Activated CD4-positive, alpha-beta memory T cell treated with anti-CD3 and anti-CD28 coated beads, Interleukin-2, amount 10 ng/mL, durations not matched to agents 7 days and 5 days (primary cell): ENCODE results near the gene IRAK4. TPM values are rescaled to one million over a fixed set of nuclear protein-coding genes. Genes with fewer than 3 reads are reported as not detected.

ENCODE experiments used
- CTCF ChIA-PET: fragments of 350-600 bp; sonication (Branson Sonifier 250); formaldehyde crosslinking; loops from one replicate; lab custom pipeline; 2021; ENCODE audit warnings: antibody characterized with exemption, inconsistent platforms; lab: Charles Lee
- POLR2A ChIA-PET: fragments of 350-600 bp; sonication (Branson Sonifier 250); formaldehyde crosslinking; loops from one replicate; lab custom pipeline; 2021; ENCODE audit warnings: antibody characterized with exemption; lab: Charles Lee
- DNase-seq: peaks from one replicate; pipeline ENCODE4 v3.0.0-alpha.2; 2020
- H3K27ac Mint-ChIP-seq: one replicate; pipeline ENCODE4 v1.8.0; 2021; ENCODE audit warnings: mild to moderate bottlenecking, mixed read lengths
- H3K27me3 Mint-ChIP-seq: one replicate; pipeline ENCODE4 v1.8.0; 2021; ENCODE audit warnings: mixed read lengths
- H3K36me3 Mint-ChIP-seq: one replicate; pipeline ENCODE4 v1.8.0; 2021; ENCODE audit warnings: low read depth, mixed read lengths
- H3K4me1 Mint-ChIP-seq: one replicate; pipeline ENCODE4 v1.8.0; 2021; ENCODE audit warnings: mixed read lengths
- H3K4me3 Mint-ChIP-seq: one replicate; pipeline ENCODE4 v1.8.0; 2021; ENCODE audit warnings: mild to moderate bottlenecking, mixed read lengths
- H3K9me3 Mint-ChIP-seq: one replicate; pipeline ENCODE4 v1.8.0; 2021; ENCODE audit warnings: mixed read lengths
- total RNA-seq, 2 experiments: library from RNA; stranded (reverse); gene quantifications; one replicate each; pipeline ENCODE4 v1.2.3, GENCODE V29; 2021

The IRAK4 gene
- total RNA-seq, 2 experiments from 2014 or later: 44.3 to 46.0 TPM

DNA sequence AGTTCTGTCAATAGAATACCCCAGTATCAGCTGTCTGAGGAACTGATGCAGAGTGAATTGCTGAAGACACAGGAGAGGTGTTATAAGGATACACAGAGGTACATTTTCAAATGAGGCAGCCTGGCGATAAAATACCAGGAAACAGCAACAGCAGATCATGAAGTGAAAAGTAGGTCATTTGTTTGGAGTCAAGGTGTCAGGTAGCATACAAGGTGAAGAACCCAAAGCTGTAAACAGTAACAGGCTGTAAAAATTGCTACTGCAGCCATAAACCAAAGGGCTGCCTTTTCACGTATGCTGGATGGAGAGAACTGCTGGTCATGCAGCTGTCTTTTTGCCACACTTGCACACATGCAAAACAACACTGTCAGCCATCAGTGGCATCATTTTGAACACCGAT is 56.7 kb downstream of the IRAK4 start:
- POLR2A ChIA-PET: interaction anchor here (5.0 kb wide), 1 partner anchor 9 kb away, joined by 41 read pairs; the partner anchor contains the start of gene TWF1

DNA sequence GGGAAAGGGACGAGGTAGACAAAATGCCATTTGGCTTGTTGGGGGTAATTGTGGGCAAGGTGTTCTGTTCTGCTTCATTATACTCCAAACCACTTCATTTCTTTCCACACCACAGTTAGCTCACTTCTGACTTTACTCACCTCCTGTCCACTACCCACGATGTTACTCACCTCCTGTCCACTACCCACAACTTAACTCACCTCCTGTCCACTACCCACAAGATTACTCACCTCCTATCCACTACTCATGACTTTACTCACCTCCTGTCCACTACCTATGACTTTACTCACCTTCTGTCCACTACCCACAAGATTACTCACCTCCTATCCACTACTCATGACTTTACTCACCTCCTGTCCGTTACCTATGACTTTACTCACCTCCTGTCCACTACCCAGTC is 57.4 kb downstream of the IRAK4 start:
- H3K36me3 Mint-ChIP-seq: no peaks in the 10 kb centered on the region
- peaks cover 6% of the 10 kb centered on the region for H3K4me1 Mint-ChIP-seq
- H3K9me3 Mint-ChIP-seq: no peaks in the 10 kb centered on the region
- DNase-seq: no peak
- H3K27me3 Mint-ChIP-seq: peaks cover 4% of the 10 kb centered on the region
- POLR2A ChIA-PET: interaction anchor here (5.0 kb wide), 1 partner anchor 10 kb away, joined by 41 read pairs; the partner anchor contains the start of gene TWF1
- CTCF ChIA-PET: no interaction called here
- no peak overlapping the region for H3K4me3 Mint-ChIP-seq
- H3K27ac Mint-ChIP-seq: no peak overlapping the region

More for the DNA sequence above, 56.7 kb downstream of the IRAK4 start:
- CTCF ChIA-PET: no interaction called here
- peaks cover 4% of the 10 kb centered on the region for H3K27me3 Mint-ChIP-seq
- peaks cover 6% of the 10 kb centered on the region for H3K4me1 Mint-ChIP-seq
- no peak for DNase-seq
- no peaks in the 10 kb centered on the region for H3K36me3 Mint-ChIP-seq
- no peaks in the 10 kb centered on the region for H3K9me3 Mint-ChIP-seq
- no peak overlapping the region for H3K4me3 Mint-ChIP-seq
- no peak overlapping the region for H3K27ac Mint-ChIP-seq

DNA sequence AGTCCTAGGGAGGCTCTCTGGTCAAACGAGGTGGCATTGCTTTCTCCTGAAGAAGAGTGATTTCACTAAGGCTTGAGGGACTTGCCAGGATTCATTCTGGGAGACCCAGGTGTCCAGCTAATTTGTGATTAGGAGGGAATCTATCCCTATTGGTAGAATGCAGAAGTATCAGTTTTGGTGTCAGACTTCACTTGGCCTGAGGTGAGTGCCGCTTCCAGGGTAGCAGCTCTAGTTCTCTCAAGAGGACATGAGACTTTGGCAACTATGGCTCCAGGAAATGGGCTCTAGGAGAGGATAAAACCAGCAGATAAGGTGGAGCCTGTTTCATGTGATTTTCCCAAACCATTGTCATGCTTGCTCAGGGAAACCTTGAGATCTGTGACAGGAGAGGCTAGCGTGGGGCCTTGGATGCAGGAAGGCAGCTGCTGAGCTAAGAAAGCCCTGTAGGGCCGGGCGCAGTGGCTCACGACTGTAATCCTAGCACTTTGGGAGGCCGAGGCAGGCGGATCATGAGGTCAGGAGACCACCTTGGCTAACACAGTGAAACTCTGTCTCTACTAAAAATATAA is 65.5 kb downstream of the IRAK4 start:
- H3K36me3 Mint-ChIP-seq: no peaks in the 10 kb centered on the region
- peaks cover 2% of the 10 kb centered on the region for H3K27me3 Mint-ChIP-seq
- ChIA-PET POLR2A (interaction anchor here (1.8 to 2.2 kb wide), 2 partner anchors 12 to 18 kb away, joined by 7 read pairs; partner anchors contain the start of genes TMEM117 and TWF1), CTCF (no interaction called here)
- no peak overlapping the region for H3K27ac Mint-ChIP-seq
- DNase-seq: no peak
- peaks cover 3% of the 10 kb centered on the region for H3K4me1 Mint-ChIP-seq
- H3K9me3 Mint-ChIP-seq: no peaks in the 10 kb centered on the region
- H3K4me3 Mint-ChIP-seq: no peak overlapping the region

DNA sequence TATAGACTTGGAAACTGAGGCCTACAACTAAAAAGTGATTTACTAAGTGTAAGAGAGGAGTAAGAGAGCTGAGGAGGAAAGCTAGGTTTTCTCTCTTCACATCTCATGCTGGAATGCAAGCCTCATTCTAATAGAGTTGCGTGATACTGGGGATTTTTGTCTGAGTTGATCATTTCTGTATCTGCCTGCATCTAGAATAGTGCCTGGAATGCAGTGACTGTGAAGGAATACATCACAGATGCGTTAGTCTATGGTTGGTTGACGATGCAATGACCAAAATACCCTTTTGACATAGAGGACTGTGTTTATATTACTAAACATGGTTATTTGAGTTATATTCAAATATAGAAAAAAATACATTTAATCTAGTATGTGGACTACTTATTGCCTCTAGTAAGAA is 67.9 kb downstream of the IRAK4 start:
- no peak overlapping the region for H3K4me3 Mint-ChIP-seq
- no peaks in the 10 kb centered on the region for H3K9me3 Mint-ChIP-seq
- no peak overlapping the region for H3K27ac Mint-ChIP-seq
- DNase-seq: no peak
- H3K4me1 Mint-ChIP-seq: peaks cover 3% of the 10 kb centered on the region
- ChIA-PET CTCF (interaction anchor here (0.5 kb wide), 1 partner anchor 129 kb away, joined by 4 read pairs; no protein-coding TSS in a partner anchor), POLR2A (no interaction called here)
- H3K36me3 Mint-ChIP-seq: no peaks in the 10 kb centered on the region
- H3K27me3 Mint-ChIP-seq: peaks cover 2% of the 10 kb centered on the region

DNA sequence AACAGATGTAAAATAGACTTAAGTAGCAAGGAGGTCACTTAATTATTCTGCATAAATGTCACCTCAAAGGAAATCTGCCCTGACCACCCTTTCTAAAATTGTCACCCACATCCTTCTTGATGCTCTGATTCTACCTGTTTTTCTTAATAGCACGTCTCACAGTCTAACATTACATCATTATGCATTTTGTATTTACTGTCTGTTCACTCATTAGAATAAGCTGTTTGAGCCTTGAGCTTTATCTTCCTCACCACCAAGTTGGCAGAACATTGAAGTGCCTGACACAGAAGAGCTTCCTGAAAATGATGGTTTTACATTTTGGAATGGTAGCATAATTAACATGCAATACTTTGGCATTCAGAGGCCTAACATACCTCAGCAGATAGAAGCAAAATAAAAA is 68.3 kb downstream of the IRAK4 start:
- Mint-ChIP-seq H3K36me3 (no peaks in the 10 kb centered on the region), H3K9me3 (no peaks in the 10 kb centered on the region), H3K4me1 (peaks cover 8% of the 10 kb centered on the region), H3K27ac (no peak overlapping the region), H3K27me3 (peaks cover 5% of the 10 kb centered on the region), H3K4me3 (no peak overlapping the region)
- CTCF ChIA-PET: no interaction called here
- POLR2A ChIA-PET: no interaction called here
- DNase-seq: no peak

DNA sequence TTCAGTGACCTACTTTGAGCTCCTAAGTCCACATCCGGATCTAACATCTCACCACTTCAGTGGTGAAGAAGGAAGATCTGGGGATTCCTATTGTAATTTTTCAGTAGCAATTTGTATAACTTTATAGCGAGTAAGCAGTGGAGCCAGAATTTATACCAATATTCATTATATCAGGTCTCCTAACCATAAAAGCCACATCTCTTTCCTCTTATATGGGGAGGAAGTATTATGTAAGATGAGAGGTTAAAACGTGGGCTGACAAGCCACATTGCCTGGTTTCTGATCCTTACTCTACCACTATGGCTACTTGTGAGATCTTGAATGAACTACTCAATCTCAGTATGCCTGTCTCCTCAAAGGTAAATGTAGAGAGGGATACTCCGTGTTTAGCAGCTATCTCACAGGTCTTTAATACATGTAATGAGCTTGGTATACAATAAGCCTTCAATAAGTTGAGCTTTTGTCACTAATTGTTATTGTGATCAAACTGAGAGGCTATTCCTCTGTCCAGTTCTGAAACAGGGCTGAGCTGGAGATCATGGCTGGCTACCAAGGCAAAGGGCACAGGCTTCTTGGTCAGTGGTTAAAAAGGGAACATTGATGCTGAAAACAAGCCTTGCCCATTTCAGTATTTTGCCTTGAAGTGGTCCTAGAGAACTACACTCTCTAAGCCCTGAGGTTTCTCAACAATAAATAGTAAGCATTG is 73.9 kb downstream of the IRAK4 start:
- CTCF ChIA-PET: interaction anchor here (1.1 kb wide), 1 partner anchor 26 kb away, joined by 4 read pairs; no protein-coding TSS in a partner anchor
- Mint-ChIP-seq H3K27ac (no peak overlapping the region), H3K9me3 (no peaks in the 10 kb centered on the region), H3K27me3 (peaks cover 8% of the 10 kb centered on the region), H3K4me3 (no peak overlapping the region), H3K36me3 (no peaks in the 10 kb centered on the region), H3K4me1 (peaks cover 22% of the 10 kb centered on the region)
- POLR2A ChIA-PET: interaction anchor here (1.0 to 2.1 kb wide), 2 partner anchors 15 to 27 kb away, joined by 3 to 17 read pairs; partner anchors contain the start of gene TWF1
- DNase-seq: no peak

DNA sequence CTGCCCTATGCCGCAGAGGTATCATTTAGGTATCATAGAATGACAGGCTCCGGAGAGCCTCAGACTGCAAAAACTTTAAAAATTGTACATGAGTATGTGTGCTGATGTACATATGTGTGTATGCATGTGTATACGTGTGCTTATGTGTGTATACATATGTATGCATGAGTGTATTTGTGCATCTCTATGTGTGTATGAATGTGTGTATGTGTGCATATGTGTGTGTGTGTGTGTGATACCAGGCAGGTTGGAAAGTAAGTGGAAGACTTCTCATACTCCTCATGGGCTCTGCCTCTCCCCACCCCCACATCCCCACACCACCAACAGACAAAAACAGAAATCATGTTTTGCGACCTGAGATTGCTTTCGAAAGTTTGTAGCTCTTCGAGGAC is 76.5 kb downstream of the IRAK4 start:
- Mint-ChIP-seq H3K4me3 (peak overlapping the region; percentile 84), H3K27me3 (peaks cover 6% of the 10 kb centered on the region), H3K9me3 (no peaks in the 10 kb centered on the region), H3K36me3 (no peaks in the 10 kb centered on the region), H3K27ac (peak overlapping the region; percentile 57), H3K4me1 (peaks cover 22% of the 10 kb centered on the region)
- peak; percentile 19 for DNase-seq
- CTCF ChIA-PET: interaction anchor here (2.4 kb wide), 1 partner anchor 29 kb away, joined by 11 read pairs; the partner anchor contains the start of gene TWF1
- POLR2A ChIA-PET: interaction anchor here (0.9 to 2.8 kb wide), 7 partner anchors 11 to 76 kb away, joined by 3 to 56 read pairs (median 5); partner anchors contain the start of genes IRAK4, PUS7L and TWF1

DNA sequence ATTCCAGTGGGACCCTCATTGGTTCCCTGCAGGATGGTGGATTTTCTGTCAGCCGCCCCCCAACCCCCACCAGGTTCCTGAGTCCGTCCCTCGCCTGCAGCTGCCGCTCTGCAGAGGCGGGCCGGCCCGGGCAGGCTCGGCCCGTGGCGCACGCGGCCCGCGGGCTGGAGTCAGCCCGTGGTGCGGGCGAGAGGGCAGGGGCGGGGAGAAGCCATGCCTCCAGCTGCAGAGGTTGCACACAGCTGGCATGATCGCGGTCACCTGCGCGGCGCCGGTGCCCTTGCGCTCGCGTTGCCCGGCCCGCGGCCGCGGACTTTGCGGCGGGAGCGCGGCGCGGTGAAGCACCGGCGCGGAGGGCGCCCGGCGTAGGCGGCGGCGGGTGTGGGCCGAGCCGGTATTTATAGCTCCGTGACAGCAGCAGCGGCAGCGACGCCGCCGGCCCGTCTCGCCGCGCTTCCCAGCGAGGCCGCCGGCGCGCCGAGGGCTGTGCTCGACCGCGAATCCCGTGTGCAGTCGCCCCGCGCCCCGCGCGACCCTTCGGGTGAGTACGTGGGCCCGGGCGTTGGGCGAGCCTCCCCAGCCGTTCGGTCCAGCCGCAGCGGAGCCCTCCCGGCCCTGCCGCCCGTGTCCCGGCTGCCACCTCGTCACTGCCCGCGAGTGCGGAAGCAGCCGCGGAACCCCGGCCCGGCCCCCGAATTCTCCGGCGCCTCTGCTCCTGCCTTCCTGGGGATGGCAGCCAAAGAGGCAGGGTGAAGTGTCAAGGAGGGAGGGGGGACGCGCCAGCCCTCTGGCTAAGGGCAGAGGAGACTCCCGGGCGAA is 77.1 kb downstream of the IRAK4 start, which contains the start of gene TMEM117:
TMEM117 (plus strand) TSS at position 426 of the 819 bp plus-strand sequence.
- Mint-ChIP-seq H3K4me1 (peaks cover 22% of the 10 kb centered on the region), H3K9me3 (no peaks in the 10 kb centered on the region), H3K27me3 (peaks cover 6% of the 10 kb centered on the region), H3K36me3 (no peaks in the 10 kb centered on the region), H3K27ac (peak within 1 kb of the TSS; percentile 57), H3K4me3 (peak within 1 kb of the TSS; percentile 84)
- DNase-seq: peak; percentile 61
- CTCF ChIA-PET: interaction anchor here (2.4 kb wide), 1 partner anchor 29 kb away, joined by 11 read pairs; the partner anchor contains the start of gene TWF1
- POLR2A ChIA-PET: interaction anchor here (0.9 to 2.8 kb wide), 7 partner anchors 11 to 77 kb away, joined by 3 to 56 read pairs (median 5); partner anchors contain the start of genes IRAK4, PUS7L and TWF1

DNA sequence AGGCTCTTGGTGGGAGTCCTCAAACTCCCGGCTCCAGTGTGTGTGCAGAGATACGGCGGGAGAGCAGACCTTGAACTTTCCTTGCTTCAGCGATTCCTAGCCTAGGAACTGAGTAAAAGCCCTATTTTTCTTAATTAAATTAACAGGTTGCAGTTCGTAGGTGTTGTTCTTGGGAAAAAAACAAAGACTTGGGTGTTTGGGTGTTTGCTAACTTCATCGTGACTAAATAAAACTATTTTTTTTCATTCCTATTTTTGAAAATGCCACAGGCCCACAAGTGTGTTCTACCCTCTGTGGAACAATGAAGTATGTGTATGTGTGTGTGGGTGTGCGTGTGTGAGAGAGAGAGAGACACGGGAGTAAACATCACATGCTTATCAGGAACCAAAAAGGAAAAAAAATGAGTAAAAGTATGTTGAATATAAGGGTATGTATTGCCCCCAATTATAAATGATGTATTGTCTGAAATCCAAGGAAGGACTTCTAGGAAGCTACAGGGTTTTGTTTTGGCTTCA is 77.8 kb downstream of the IRAK4 start:
- Mint-ChIP-seq H3K9me3 (no peaks in the 10 kb centered on the region), H3K27ac (no peak overlapping the region), H3K36me3 (no peaks in the 10 kb centered on the region), H3K27me3 (peaks cover 6% of the 10 kb centered on the region), H3K4me1 (peaks cover 22% of the 10 kb centered on the region), H3K4me3 (peak overlapping the region; percentile 62)
- CTCF ChIA-PET: interaction anchor here (2.4 kb wide), 1 partner anchor 30 kb away, joined by 11 read pairs; the partner anchor contains the start of gene TWF1
- DNase-seq: no peak
- POLR2A ChIA-PET: interaction anchor here (0.9 to 2.8 kb wide), 7 partner anchors 12 to 77 kb away, joined by 4 to 56 read pairs (median 5); partner anchors contain the start of genes IRAK4, PUS7L and TWF1

Other genes starting within 250 kb of the IRAK4 start
- gene ADAMTS20, start 206.7 kb upstream of the IRAK4 start, total RNA-seq: not detected
- 10 to 100 TPM; 17.1 to 18.8 TPM for gene PUS7L, start 161 bp upstream of the IRAK4 start, total RNA-seq
- gene TWF1, start 47.4 kb downstream of the IRAK4 start, total RNA-seq: 10 to 100 TPM; 29.1 to 33.6 TPM
- 1 to 10 TPM; 1.6 to 1.7 TPM for gene TMEM117, start 77.1 kb downstream of the IRAK4 start, total RNA-seq